ENCODE data around the gene NGRN. TPM values are rescaled to one million over a fixed set of nuclear protein-coding genes. Genes with fewer than 3 reads are reported as not detected.

The NGRN gene
- total RNA-seq, 3 donors from 2014 or later (not counting 1 experiment from before 2014, with no cell fraction given), result 33.4 to 43.5 (median 33.5) TPM

GRCh38 chr15:90243943-90244639 lies 21.4 kb upstream of the NGRN start:
- Mint-ChIP-seq H3K4me1 (peaks cover 3 to 11% of the 10 kb centered on the region in 2 donors), H3K9me3 (no peaks in the 10 kb centered on the region), H3K36me3 (no peaks in the 10 kb centered on the region), H3K27me3 (ENCODE audit: low read depth in 2 of 2) (no peaks in the 10 kb centered on the region), H3K4me3 (no peak overlapping the region), H3K27ac (no peak overlapping the region)
- Histone ChIP-seq H3K27me3 (ENCODE audit: control insufficient read depth, insufficient read depth, low read length) (no peaks in the 10 kb centered on the region), H3K27ac (ENCODE audit: low read length) (no peak overlapping the region), H3K9me3 (ENCODE audit: control insufficient read depth, insufficient read depth, low read length) (no peaks in the 10 kb centered on the region), H3K4me1 (ENCODE audit: control insufficient read depth, insufficient read depth, low read length) (peaks cover 4% of the 10 kb centered on the region), H3K4me3 (ENCODE audit: low read length) (no peak overlapping the region), H3K36me3 (ENCODE audit: control insufficient read depth, insufficient read depth, low read length) (peaks cover 14% of the 10 kb centered on the region)
- WGBS (ENCODE audit: insufficient coverage), result 93% methylated on average over 10 of the region's 10 CpGs
- intact Hi-C loops (cut with micrococcal nuclease), result no loop called here
- DNase-seq, result no peak
- no peak for TF ChIP-seq CTCF (IDR thresholded peaks at IDR 0.05)
- no peak for ATAC-seq

- Mint-ChIP-seq H3K36me3 (no peaks in the 10 kb centered on the region), H3K4me3 (peak overlapping the region; percentile 89), H3K9me3 (no peaks in the 10 kb centered on the region), H3K27me3 (ENCODE audit: low read depth in 2 of 2) (no peaks in the 10 kb centered on the region), H3K27ac (peak overlapping the region; percentile 78 to 82), H3K4me1 (peaks cover 10 to 24% of the 10 kb centered on the region in 2 donors)
- Histone ChIP-seq H3K4me1 (ENCODE audit: control insufficient read depth, insufficient read depth, low read length) (peaks cover 18% of the 10 kb centered on the region), H3K27ac (ENCODE audit: low read length) (no peak overlapping the region), H3K9me3 (ENCODE audit: control insufficient read depth, insufficient read depth, low read length) (no peaks in the 10 kb centered on the region), H3K36me3 (ENCODE audit: control insufficient read depth, insufficient read depth, low read length) (no peaks in the 10 kb centered on the region), H3K27me3 (ENCODE audit: control insufficient read depth, insufficient read depth, low read length) (no peaks in the 10 kb centered on the region), H3K4me3 (ENCODE audit: low read length) (no peak overlapping the region)
- DNase-seq, result no peak
- intact Hi-C loops (cut with micrococcal nuclease), result no loop called here
- ATAC-seq, result peak in 1 of 3 donors; percentile 21
- 83% methylated on average over 6 of the region's 6 CpGs for WGBS (ENCODE audit: insufficient coverage)
- TF ChIP-seq CTCF (IDR thresholded peaks at IDR 0.05), result no peak
Observed at GRCh38 chr15:90248789-90249202, 16.7 kb upstream of the NGRN start.

- Histone ChIP-seq H3K36me3 (ENCODE audit: control insufficient read depth, insufficient read depth, low read length) (no peaks in the 10 kb centered on the region), H3K9me3 (ENCODE audit: control insufficient read depth, insufficient read depth, low read length) (no peaks in the 10 kb centered on the region), H3K27me3 (ENCODE audit: control insufficient read depth, insufficient read depth, low read length) (no peaks in the 10 kb centered on the region), H3K27ac (ENCODE audit: low read length) (peak within 1 kb of the TSS; percentile 19), H3K4me3 (ENCODE audit: low read length) (peak within 1 kb of the TSS; percentile 59), H3K4me1 (ENCODE audit: control insufficient read depth, insufficient read depth, low read length) (peaks cover 18% of the 10 kb centered on the region)
- Mint-ChIP-seq H3K36me3 (no peaks in the 10 kb centered on the region), H3K27me3 (ENCODE audit: low read depth in 2 of 2) (no peaks in the 10 kb centered on the region), H3K4me1 (peaks cover 10 to 24% of the 10 kb centered on the region in 2 donors), H3K27ac (peak within 1 kb of the TSS; percentile 78 to 82), H3K9me3 (no peaks in the 10 kb centered on the region), H3K4me3 (peak within 1 kb of the TSS; percentile 89)
- WGBS (ENCODE audit: insufficient coverage), result 4% methylated on average over 44 of the region's 44 CpGs
- peak; percentile 48 to 71 for DNase-seq
- intact Hi-C loops (cut with micrococcal nuclease), result no loop called here
- peak; percentile 72 to 87 (median 80) for ATAC-seq
- no peak for TF ChIP-seq CTCF (IDR thresholded peaks at IDR 0.05)
Observed at GRCh38 chr15:90249203-90249863, 16.1 kb upstream of the NGRN start, which contains the start of gene TTLL13. Gene TTLL13, plus strand, starts transcription at chr15:90249556. Its CDS starts 1,075 bp downstream, at chr15:90250631.

All from natural killer cell (primary cell).